ENCODE results near the gene RASGRP1.

The RASGRP1 gene

GRCh38 chr15:38541026-38541425 is 23.6 kb downstream of the RASGRP1 start:
- Histone ChIP-seq H4K20me1 (ENCODE audit: insufficient read depth, low read length) (peaks cover 73% of the 10 kb centered on the region), H2AFZ (ENCODE audit: low read depth, low read length) (no peak overlapping the region), H3K9ac (ENCODE audit: low read length) (no peak overlapping the region), H3K79me2 (ENCODE audit: low read length) (peaks cover 94% of the 10 kb centered on the region), H3K27ac (ENCODE audit: low read length) (no peak overlapping the region), H3K4me3 (ENCODE audit: low read length) (no peak overlapping the region), H3K27me3 (ENCODE audit: low read depth, low read length) (no peaks in the 10 kb centered on the region), H3K9me3 (ENCODE audit: insufficient read depth, low read length) (no peaks in the 10 kb centered on the region), H3K36me3 (replicated peaks; ENCODE audit: low read depth, low read length) (peaks cover 5% of the 10 kb centered on the region), H3K4me1 (ENCODE audit: low read length) (no peaks in the 10 kb centered on the region), H3K4me2 (ENCODE audit: low read length) (no peak overlapping the region)
- TF ChIP-seq CTCF (IDR thresholded peaks at IDR 0.05; ENCODE audit: low read depth, low read length) (no peak), EZH2phosphoT487 (IDR thresholded peaks at IDR 0.05; ENCODE audit: low read depth) (no peak)

GRCh38 chr15:38540510-38540909 is 24.1 kb downstream of the RASGRP1 start:
- no peak overlapping the region for H3K4me2 ChIP-seq (ENCODE audit: low read length)
- TF ChIP-seq EZH2phosphoT487 (IDR thresholded peaks at IDR 0.05; ENCODE audit: low read depth) (no peak), CTCF (IDR thresholded peaks at IDR 0.05; ENCODE audit: low read depth, low read length) (no peak)
- H4K20me1 ChIP-seq (ENCODE audit: insufficient read depth, low read length): peaks cover 75% of the 10 kb centered on the region
- no peak overlapping the region for H3K4me3 ChIP-seq (ENCODE audit: low read length)
- no peaks in the 10 kb centered on the region for H3K4me1 ChIP-seq (ENCODE audit: low read length)
- peaks cover 94% of the 10 kb centered on the region for H3K79me2 ChIP-seq (ENCODE audit: low read length)
- no peaks in the 10 kb centered on the region for H3K27me3 ChIP-seq (ENCODE audit: low read depth, low read length)
- H3K36me3 ChIP-seq (replicated peaks; ENCODE audit: low read depth, low read length): peaks cover 7% of the 10 kb centered on the region
- H3K9me3 ChIP-seq (ENCODE audit: insufficient read depth, low read length): no peaks in the 10 kb centered on the region
- no peak overlapping the region for H3K9ac ChIP-seq (ENCODE audit: low read length)
- H2AFZ ChIP-seq (ENCODE audit: low read depth, low read length): no peak overlapping the region
- H3K27ac ChIP-seq (ENCODE audit: low read length): no peak overlapping the region

- Histone ChIP-seq H4K20me1 (ENCODE audit: insufficient read depth, low read length) (peaks cover 75% of the 10 kb centered on the region), H2AFZ (ENCODE audit: low read depth, low read length) (no peak overlapping the region), H3K9ac (ENCODE audit: low read length) (no peak overlapping the region), H3K4me2 (ENCODE audit: low read length) (no peak overlapping the region), H3K36me3 (replicated peaks; ENCODE audit: low read depth, low read length) (peaks cover 10% of the 10 kb centered on the region), H3K27ac (ENCODE audit: low read length) (no peak overlapping the region), H3K4me1 (ENCODE audit: low read length) (no peaks in the 10 kb centered on the region), H3K27me3 (ENCODE audit: low read depth, low read length) (no peaks in the 10 kb centered on the region), H3K79me2 (ENCODE audit: low read length) (peaks cover 94% of the 10 kb centered on the region), H3K9me3 (ENCODE audit: insufficient read depth, low read length) (no peaks in the 10 kb centered on the region), H3K4me3 (ENCODE audit: low read length) (no peak overlapping the region)
- TF ChIP-seq CTCF (IDR thresholded peaks at IDR 0.05; ENCODE audit: low read depth, low read length) (no peak), EZH2phosphoT487 (IDR thresholded peaks at IDR 0.05; ENCODE audit: low read depth) (no peak)
These were observed 25.6 kb downstream of the RASGRP1 start for GRCh38 chr15:38539008-38539343.

GRCh38 chr15:38538328-38539007 is 26.1 kb downstream of the RASGRP1 start:
- H3K79me2 ChIP-seq (ENCODE audit: low read length): peaks cover 94% of the 10 kb centered on the region
- no peak overlapping the region for H3K27ac ChIP-seq (ENCODE audit: low read length)
- H3K4me1 ChIP-seq (ENCODE audit: low read length): no peaks in the 10 kb centered on the region
- H3K27me3 ChIP-seq (ENCODE audit: low read depth, low read length): no peaks in the 10 kb centered on the region
- TF ChIP-seq CTCF (IDR thresholded peaks at IDR 0.05; ENCODE audit: low read depth, low read length): no peak
- no peak for TF ChIP-seq EZH2phosphoT487 (IDR thresholded peaks at IDR 0.05; ENCODE audit: low read depth)
- H3K4me3 ChIP-seq (ENCODE audit: low read length): no peak overlapping the region
- peaks cover 15% of the 10 kb centered on the region for H3K36me3 ChIP-seq (replicated peaks; ENCODE audit: low read depth, low read length)
- H3K9ac ChIP-seq (ENCODE audit: low read length): no peak overlapping the region
- no peaks in the 10 kb centered on the region for H3K9me3 ChIP-seq (ENCODE audit: insufficient read depth, low read length)
- peaks cover 76% of the 10 kb centered on the region for H4K20me1 ChIP-seq (ENCODE audit: insufficient read depth, low read length)
- H2AFZ ChIP-seq (ENCODE audit: low read depth, low read length): no peak overlapping the region
- no peak overlapping the region for H3K4me2 ChIP-seq (ENCODE audit: low read length)

Measured in OCI-LY3 (cell line).